ENCODE data around the gene ASB2. TPM values are rescaled to one million over a fixed set of nuclear protein-coding genes. Genes with fewer than 3 reads are reported as not detected.
A peak's percentile ranks its signal among the peaks of the same experiment; 100 is the strongest.

ASB2 gene
- total and polyA plus RNA-seq, 2 of the 8 experiments (the other 6 are each of a cell fraction or from before 2014, with no cell fraction given): 1.0 to 2.1 TPM

DNA sequence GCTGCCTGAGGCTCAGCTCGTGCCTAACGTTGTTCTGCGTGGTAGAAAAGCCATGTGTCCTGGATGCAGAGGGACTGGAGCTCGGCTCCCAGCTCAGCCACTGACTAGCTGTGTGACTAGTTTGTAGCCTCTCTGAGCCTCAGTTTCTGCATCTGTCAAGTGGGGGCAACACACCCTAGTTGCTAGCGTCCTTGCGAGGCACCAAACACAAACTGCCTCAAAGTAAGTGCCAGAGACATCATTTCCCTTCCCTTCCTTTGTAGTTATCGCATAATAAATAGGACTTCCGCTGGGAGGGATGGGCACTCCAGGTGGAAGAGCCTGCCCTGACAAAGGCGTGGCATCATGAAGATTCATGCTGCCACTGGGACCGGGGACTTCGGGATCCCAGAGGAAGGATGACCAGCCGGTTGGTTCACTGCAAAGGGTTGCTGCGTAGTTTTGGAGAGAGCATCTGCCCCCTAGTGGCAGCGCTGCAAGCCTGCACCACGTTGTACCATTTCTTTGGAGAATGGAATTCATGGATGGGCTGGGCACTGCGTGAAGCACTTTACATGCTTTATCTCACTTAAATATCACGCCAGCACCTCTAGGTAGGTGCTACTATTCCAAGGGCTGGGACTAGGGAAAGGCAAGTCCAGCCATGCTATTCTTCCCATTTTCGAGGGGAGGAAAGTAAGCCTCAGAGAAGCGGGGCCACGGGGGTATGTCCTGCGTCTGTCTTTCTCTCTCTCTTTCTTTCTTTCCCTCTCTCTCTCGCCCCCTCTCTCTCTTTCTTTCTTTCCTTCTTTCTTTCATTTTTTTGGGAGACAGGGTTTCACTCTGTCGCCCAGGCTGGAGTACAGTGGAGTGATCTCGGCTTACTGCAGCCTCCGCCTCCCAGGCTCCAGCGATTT is 25.4 kb upstream of the ASB2 start (continued):
- TF ChIP-seq CBX5 (IDR thresholded peaks at IDR 0.05; ENCODE audit: low read depth, low read length) (no peak), TBP (IDR thresholded peaks at IDR 0.05; ENCODE audit: low read depth, low read length) (no peak), RFX5 (IDR thresholded peaks at IDR 0.05; ENCODE audit: borderline replicate concordance, low read depth, low read length) (no peak), HDAC6 (IDR thresholded peaks at IDR 0.05; ENCODE audit: low read depth, low read length) (no peak), BRCA1 (IDR thresholded peaks at IDR 0.05; ENCODE audit: low read depth, low read length) (no peak), NANOG (IDR thresholded peaks at IDR 0.05; ENCODE audit: insufficient read depth, low read depth, low read length, poor library complexity, severe bottlenecking) (no peak), POLR2AphosphoS5 (IDR thresholded peaks at IDR 0.05; ENCODE audit: low read depth, low read length) (no peak), POLR2A (IDR thresholded peaks at IDR 0.05; ENCODE audit: control extremely low read depth in 1 of 2, low read depth in 2 of 2, low read length in 2 of 2) (no peak), JUN (IDR thresholded peaks at IDR 0.05; ENCODE audit: low read depth, low read length) (no peak), EGR1 (IDR thresholded peaks at IDR 0.05; ENCODE audit: borderline replicate concordance, low read depth, low read length) (no peak), ZNF274 (IDR thresholded peaks at IDR 0.05; ENCODE audit: borderline replicate concordance, extremely low read depth, low read length) (no peak), CHD2 (IDR thresholded peaks at IDR 0.05; ENCODE audit: low read length) (no peak), RNF2 (IDR thresholded peaks at IDR 0.05; ENCODE audit: borderline replicate concordance, low read depth, low read length, missing control alignments, poor library complexity, severe bottlenecking) (no peak), MAFK (IDR thresholded peaks at IDR 0.05; ENCODE audit: low read depth, low read length) (no peak), BCL11A (IDR thresholded peaks at IDR 0.05; ENCODE audit: low read depth in 2 of 2, low read length in 2 of 2) (no peak), BACH1 (IDR thresholded peaks at IDR 0.05; ENCODE audit: low read length) (no peak), SIN3A (conservative IDR thresholded peaks at IDR 0.05 in 1 of 2, IDR thresholded peaks at IDR 0.05 in 1 of 2; ENCODE audit: low read depth in 1 of 2, low read length in 2 of 2) (0 out of 4 replicates have a peak, but pooled peaks of 1 of the 2 experiments have one; percentile 29), SP1 (IDR thresholded peaks at IDR 0.05; ENCODE audit: low read depth, low read length) (no peak), KDM1A (IDR thresholded peaks at IDR 0.05; ENCODE audit: borderline replicate concordance, low read length) (peak; percentile 75; the same call in 1 of the 2 replicates), NRF1 (IDR thresholded peaks at IDR 0.05; ENCODE audit: low read depth, low read length) (no peak), POU5F1 (IDR thresholded peaks at IDR 0.05; ENCODE audit: low read depth, low read length) (no peak)
- TF ChIP-seq, protein P1, sequence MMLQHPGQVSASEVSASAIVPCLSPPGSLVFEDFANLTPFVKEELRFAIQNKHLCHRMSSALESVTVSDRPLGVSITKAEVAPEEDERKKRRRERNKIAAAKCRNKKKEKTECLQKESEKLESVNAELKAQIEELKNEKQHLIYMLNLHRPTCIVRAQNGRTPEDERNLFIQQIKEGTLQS (IDR thresholded peaks at IDR 0.05; ENCODE audit: insufficient read depth, low read depth, low read length): no peak
- TF ChIP-seq, protein P2, sequence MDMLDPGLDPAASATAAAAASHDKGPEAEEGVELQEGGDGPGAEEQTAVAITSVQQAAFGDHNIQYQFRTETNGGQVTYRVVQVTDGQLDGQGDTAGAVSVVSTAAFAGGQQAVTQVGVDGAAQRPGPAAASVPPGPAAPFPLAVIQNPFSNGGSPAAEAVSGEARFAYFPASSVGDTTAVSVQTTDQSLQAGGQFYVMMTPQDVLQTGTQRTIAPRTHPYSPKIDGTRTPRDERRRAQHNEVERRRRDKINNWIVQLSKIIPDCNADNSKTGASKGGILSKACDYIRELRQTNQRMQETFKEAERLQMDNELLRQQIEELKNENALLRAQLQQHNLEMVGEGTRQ (IDR thresholded peaks at IDR 0.05; ENCODE audit: low read length): no peak
